AG09319 (cell line): ENCODE measurements around the gene TTC7B.
A peak's percentile ranks its signal among the peaks of the same experiment; 100 is the strongest.

Source experiments
- DNase-seq: peaks from one replicate; pipeline ENCODE4 v3.0.0-alpha.2; 2010; ENCODE audit warnings: low read depth; ENCODE audit errors: extremely low read depth
- TF ChIP-seq, protein P1 (sequence below): IDR thresholded peaks from 2 replicates; pipeline ENCODE4 v1.5.1; 2011; ENCODE audit warnings: low read depth, mild to moderate bottlenecking, inconsistent platforms, low read length, moderate library complexity

The TTC7B gene

DNA sequence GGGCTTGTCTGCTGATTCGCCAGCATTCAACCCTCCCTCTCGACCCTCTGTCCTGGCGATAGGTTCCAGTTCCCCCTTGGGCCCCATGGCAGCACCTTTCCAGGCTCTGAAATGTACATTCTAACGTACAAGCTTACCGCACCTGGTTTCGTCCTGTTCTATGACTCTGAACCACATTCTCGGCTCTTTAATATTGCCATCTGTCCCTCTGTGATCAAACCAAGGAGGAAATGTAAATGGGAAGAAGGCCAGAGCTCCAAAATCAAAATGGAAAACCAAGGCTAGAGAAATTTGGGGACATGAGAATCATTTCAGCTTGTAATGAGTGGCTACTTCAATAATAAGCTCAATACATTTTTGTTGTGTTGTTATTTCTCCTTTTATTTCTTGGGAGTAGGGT lies 117.2 kb downstream of the TTC7B start:
- DNase-seq = no peak
- TF ChIP-seq, protein P1, sequence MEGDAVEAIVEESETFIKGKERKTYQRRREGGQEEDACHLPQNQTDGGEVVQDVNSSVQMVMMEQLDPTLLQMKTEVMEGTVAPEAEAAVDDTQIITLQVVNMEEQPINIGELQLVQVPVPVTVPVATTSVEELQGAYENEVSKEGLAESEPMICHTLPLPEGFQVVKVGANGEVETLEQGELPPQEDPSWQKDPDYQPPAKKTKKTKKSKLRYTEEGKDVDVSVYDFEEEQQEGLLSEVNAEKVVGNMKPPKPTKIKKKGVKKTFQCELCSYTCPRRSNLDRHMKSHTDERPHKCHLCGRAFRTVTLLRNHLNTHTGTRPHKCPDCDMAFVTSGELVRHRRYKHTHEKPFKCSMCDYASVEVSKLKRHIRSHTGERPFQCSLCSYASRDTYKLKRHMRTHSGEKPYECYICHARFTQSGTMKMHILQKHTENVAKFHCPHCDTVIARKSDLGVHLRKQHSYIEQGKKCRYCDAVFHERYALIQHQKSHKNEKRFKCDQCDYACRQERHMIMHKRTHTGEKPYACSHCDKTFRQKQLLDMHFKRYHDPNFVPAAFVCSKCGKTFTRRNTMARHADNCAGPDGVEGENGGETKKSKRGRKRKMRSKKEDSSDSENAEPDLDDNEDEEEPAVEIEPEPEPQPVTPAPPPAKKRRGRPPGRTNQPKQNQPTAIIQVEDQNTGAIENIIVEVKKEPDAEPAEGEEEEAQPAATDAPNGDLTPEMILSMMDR = no peak

DNA sequence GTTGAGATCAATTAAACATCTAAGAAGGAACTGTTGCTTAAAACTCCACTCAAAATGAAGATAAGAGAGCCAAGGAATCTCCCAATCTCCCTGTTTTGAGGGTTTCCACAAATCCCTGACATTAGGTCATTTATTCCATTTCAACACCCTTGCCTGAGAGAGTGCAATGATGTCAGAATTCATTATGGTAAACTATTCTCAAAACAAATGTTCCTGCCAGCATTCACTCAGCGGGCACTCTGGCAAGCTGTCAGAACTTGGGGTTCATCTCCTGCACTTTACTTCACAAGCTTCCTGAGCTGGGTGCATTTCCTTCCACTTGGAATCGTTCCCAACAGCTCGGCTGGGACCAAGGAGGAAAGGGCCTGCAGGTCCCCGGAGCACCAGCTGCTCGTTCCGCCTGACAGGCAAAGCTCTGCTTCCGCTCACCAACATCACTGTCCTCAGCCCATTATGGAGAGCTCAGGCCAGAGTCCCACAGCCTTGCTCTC lies 117.8 kb downstream of the TTC7B start:
- no peak for DNase-seq
- TF ChIP-seq, protein P1 = no peak

DNA sequence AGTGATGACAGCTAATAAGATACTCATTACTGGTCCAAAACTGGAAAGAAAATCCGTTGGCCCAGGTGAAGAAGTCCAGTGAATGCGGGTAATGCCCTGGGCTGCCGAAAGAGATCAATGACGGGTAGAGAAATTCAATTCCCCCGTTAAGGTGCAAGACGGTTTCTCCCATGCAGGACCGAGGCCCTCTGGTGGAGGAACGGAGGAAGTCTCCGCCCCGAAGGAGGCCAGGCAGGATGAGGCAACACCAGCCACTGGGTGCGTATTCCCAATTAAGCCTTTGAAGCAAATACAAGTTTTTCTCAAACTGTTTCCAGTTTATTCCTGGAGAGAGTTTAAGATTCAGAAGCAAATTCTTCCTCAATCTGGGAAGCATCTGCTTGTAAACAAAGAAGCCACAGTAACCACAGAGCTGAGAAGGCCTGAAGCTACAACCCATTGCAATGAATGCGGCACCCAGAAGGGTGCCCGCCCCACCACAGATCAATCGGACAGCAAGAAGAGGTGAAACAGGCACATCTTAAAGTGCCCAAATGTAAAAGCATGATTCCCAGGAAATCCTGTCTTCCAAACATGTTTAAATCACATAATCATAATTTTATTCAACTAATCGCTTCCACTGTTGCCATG lies 118.5 kb downstream of the TTC7B start:
- TF ChIP-seq, protein P1 = peak; percentile 97
- DNase-seq = peak; percentile 67

DNA sequence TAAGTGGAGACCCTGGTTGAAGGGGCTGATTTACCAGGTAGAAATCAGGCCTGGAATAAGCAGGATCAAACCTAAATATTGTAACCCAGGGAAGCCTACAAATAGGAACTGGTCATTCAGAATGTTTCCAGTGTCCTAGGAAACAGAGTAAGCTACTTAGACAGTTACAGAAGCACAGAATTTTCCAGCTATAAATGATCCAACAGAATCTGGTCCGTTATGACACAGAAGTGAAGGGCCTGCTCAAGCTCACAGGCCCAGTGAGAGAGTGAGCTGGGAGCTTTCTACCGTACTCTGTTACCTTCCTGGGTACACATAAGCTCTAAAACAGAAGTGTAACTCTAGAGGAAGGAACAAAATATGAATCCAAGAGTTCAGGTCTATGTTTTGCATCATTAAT lies 119.1 kb downstream of the TTC7B start:
- no peak for DNase-seq
- TF ChIP-seq, protein P1 = no peak

DNA sequence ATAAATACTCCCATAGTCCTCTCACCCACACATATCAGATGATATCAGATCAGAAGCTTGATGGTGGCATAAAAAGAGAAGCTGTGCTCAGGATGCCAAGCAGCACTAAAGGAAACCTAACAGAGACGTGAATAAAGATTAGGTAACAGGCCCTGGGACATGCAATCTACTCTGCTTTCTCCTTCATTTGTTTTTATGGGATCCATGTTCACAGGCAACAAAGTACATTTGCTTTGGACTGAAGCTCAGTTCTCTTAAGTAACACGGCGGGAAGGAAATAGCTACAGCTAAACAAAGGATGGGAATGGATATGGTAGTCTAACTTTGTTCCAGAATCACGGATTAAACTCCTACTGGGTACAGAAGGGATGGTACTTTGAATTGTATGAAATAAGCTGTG lies 119.5 kb downstream of the TTC7B start:
- no peak for DNase-seq

DNA sequence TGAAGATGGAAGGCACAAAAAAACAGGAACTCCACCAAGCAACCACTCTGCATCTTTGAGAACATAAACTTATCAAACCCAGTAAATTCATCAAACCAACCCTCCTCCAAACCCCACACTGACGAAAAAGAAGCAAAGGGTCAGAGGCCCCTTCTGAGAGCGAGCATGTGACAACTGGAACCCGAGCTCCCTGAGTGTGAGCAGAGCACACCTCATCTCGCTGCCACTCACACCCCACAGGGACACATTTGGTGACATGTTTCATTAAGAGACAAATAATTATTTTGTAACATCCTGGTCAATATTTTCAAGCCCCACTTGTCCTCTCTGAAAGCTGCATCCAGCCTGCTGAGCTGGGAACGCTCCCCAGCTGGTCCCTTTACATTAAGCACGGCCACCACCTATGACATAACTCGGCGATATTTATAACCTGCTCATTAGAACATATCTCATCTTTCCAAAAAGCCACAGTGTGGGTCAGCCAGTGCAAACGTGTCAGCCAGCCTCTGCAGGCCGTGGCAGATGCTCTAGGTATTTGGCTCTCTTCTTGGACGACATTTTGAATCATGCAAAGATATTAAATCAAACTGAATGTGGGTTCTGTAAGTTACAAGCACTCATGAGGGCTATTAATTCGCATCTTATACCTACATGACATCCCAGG lies 120.1 kb downstream of the TTC7B start:
- TF ChIP-seq, protein P1 = no peak
- no peak for DNase-seq

More for the DNA sequence above, 119.5 kb downstream of the TTC7B start:
- TF ChIP-seq, protein P1 = no peak

DNA sequence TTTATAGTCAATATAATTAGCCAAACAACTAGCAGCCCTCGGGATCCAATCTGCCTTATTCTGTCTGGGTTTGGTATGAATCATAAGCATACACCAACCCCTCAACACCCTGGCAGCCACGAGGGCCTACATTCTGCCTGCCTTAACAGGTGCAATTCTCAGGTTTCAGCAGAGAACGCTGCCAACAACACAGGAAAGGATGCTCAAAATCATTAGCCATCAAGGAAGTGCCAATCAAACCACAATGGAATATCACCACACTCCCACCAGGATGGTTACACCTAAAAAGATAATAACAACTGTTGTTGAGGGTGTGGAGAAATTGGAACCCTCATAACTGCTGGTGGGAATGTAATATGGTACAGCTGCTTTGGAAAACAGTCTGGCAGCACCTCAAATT lies 122.8 kb downstream of the TTC7B start:
- no peak for DNase-seq
- TF ChIP-seq, protein P1 = no peak
